ENCODE measurements around the gene MYO5C.

The MYO5C gene

GRCh38 chr15:52252781-52253180 lies 42.8 kb downstream of the MYO5C start:
- peak; percentile 77 for DNase-seq (ENCODE audit: low read depth)
- no peak overlapping the region for H3K4me3 ChIP-seq (ENCODE audit: control insufficient read depth, low read depth, low read length)
- no peak for TF ChIP-seq CTCF (IDR thresholded peaks at IDR 0.05; ENCODE audit: control insufficient read depth, insufficient read depth, low read depth, low read length, missing control alignments)

- DNase-seq (ENCODE audit: low read depth): no peak
- no peak for TF ChIP-seq CTCF (IDR thresholded peaks at IDR 0.05; ENCODE audit: control insufficient read depth, insufficient read depth, low read depth, low read length, missing control alignments)
- no peak overlapping the region for H3K4me3 ChIP-seq (ENCODE audit: control insufficient read depth, low read depth, low read length)
Observed at GRCh38 chr15:52251144-52251860, 44.3 kb downstream of the MYO5C start.

- no peak for DNase-seq (ENCODE audit: low read depth)
- no peak overlapping the region for H3K4me3 ChIP-seq (ENCODE audit: control insufficient read depth, low read depth, low read length)
- TF ChIP-seq CTCF (IDR thresholded peaks at IDR 0.05; ENCODE audit: control insufficient read depth, insufficient read depth, low read depth, low read length, missing control alignments): no peak
Observed at GRCh38 chr15:52247461-52247860, 48.1 kb downstream of the MYO5C start.

GRCh38 chr15:52246686-52247431 lies 48.7 kb downstream of the MYO5C start:
- TF ChIP-seq CTCF (IDR thresholded peaks at IDR 0.05; ENCODE audit: control insufficient read depth, insufficient read depth, low read depth, low read length, missing control alignments): no peak
- H3K4me3 ChIP-seq (ENCODE audit: control insufficient read depth, low read depth, low read length): no peak overlapping the region
- DNase-seq (ENCODE audit: low read depth): peak; percentile 96

DNA sequence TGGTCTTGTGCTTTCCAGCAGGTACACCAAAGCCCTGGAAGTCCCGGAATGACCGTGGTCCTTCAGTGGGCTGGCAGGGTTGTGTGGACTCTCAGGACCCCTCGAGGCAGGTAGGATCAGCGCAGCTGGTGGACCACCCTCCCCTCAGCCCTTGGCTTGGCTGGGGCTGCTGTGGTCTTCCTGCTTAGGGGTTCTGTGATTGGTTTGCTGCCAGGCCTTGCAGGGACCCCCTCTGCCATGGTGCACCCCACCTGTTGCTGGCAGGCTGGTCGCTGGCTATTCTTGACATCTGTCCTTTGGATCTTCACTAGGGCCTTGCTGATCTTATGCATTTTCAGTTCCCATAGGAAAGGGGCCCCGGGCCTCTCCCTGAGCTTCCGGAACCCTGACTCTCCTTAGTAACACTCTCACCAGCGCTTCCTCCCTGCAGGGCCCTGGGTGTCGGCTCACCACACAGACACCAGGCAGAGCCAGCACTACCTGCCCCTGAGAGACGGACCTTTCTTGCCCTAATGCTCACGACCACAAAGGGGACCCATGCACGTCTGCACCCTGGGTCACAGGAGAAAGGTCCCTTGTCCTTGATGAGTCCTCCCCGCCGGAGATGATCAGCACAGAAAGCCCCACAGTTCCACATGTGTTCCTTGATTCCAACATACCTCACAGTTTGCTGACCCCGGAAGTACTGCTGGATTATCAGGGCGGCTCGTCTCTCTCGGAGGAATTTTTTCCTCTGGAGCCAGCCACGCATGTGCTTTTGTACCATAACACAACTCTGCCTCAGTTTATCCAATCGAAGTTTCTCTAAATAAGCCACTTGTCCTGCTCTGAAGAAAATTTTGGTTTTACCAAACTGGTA lies 51.7 kb downstream of the MYO5C start:
- TF ChIP-seq CTCF (IDR thresholded peaks at IDR 0.05; ENCODE audit: control insufficient read depth, insufficient read depth, low read depth, low read length, missing control alignments): no peak
- no peak overlapping the region for H3K4me3 ChIP-seq (ENCODE audit: control insufficient read depth, low read depth, low read length)
- no peak for DNase-seq (ENCODE audit: low read depth)

GRCh38 chr15:52243286-52243685 lies 52.3 kb downstream of the MYO5C start:
- no peak for DNase-seq (ENCODE audit: low read depth)
- no peak for TF ChIP-seq CTCF (IDR thresholded peaks at IDR 0.05; ENCODE audit: control insufficient read depth, insufficient read depth, low read depth, low read length, missing control alignments)
- no peak overlapping the region for H3K4me3 ChIP-seq (ENCODE audit: control insufficient read depth, low read depth, low read length)
